ENCODE results near the gene GCH1. TPM values are rescaled to one million over a fixed set of nuclear protein-coding genes. Genes with fewer than 3 reads are reported as not detected.

GCH1 gene
- total RNA-seq (2013), result 53.8 TPM
- polyA plus RNA-seq, result 10 to 100 TPM; 55.3 to 68.6 (median 63.3) TPM
- polyA minus RNA-seq, result 36.6 and 49.6 TPM in 2 replicates
- total RNA-seq, result 229 to 982 (median 405) reads per million in 11 experiments

- whole genome bisulfite sequencing (ENCODE audit: insufficient coverage), result 0% methylated on average over 80 of the region's 83 CpGs
- H3K4me3 ChIP-seq (replicated peaks in 1 of 3; ENCODE audit: low read depth in 2 of 3, low read length in 3 of 3), result peak within 1 kb of the TSS; percentile 91 to 99 (median 95)
- intact Hi-C loops (cut with micrococcal nuclease), result no loop called here
- peak; percentile 64 to 89 (median 78) for DNase-seq
- peaks cover 40% of the 10 kb centered on the region for H4K20me1 ChIP-seq (ENCODE audit: insufficient read depth, low read length)
- Mint-ChIP-seq H3K27me3 (ENCODE audit: low read depth in 3 of 3) (peaks cover 0 to 2% (median 0%) of the 10 kb centered on the region in 3 donors), H3K9me3 (no peaks in the 10 kb centered on the region), H3K4me1 (peaks cover 48% of the 10 kb centered on the region), H3K27ac (peak within 1 kb of the TSS; percentile 90 to 99 (median 96)), H3K36me3 (peaks cover 6 to 7% of the 10 kb centered on the region in 2 donors), H3K4me3 (peak within 1 kb of the TSS; percentile 89 to 90)
- peak within 1 kb of the TSS; percentile 97 for H3K9ac ChIP-seq (ENCODE audit: insufficient read depth, low read length, poor library complexity, severe bottlenecking)
- peaks cover 36 to 42% of the 10 kb centered on the region in 2 donors for H3K4me1 ChIP-seq (ENCODE audit: control insufficient read depth in 1 of 2, insufficient read depth in 2 of 2, low read length in 2 of 2)
- H3K4me2 ChIP-seq (replicated peaks; ENCODE audit: extremely low read depth, low read length, poor library complexity, severe bottlenecking), result peak within 1 kb of the TSS; percentile 78
- H2AFZ ChIP-seq (ENCODE audit: insufficient read depth, low read depth, low read length, poor library complexity, severe bottlenecking), result peak within 1 kb of the TSS; percentile 69
- no peaks in the 10 kb centered on the region for H3K9me3 ChIP-seq (replicated peaks in 1 of 2; ENCODE audit: control insufficient read depth in 1 of 2, insufficient read depth in 1 of 2, low read length in 2 of 2)
- no peaks in the 10 kb centered on the region for H3K27me3 ChIP-seq (ENCODE audit: control insufficient read depth in 2 of 2, insufficient read depth in 2 of 2, low read length in 2 of 2)
- TF ChIP-seq CTCF (IDR thresholded peaks at IDR 0.05), result peak; percentile 50
- peaks cover 0 to 6% of the 10 kb centered on the region in 2 donors for H3K36me3 ChIP-seq (replicated peaks in 1 of 2; ENCODE audit: control insufficient read depth in 1 of 2, insufficient read depth in 2 of 2, low read length in 2 of 2)
- H3K27ac ChIP-seq (ENCODE audit: low read depth in 1 of 2, low read length in 2 of 2), result peak within 1 kb of the TSS; percentile 97 to 99
- H3K79me2 ChIP-seq (ENCODE audit: insufficient read depth, low read length), result peaks cover 41% of the 10 kb centered on the region
These were observed at the start of gene GCH1 for GRCh38 chr14:54902521-54903420. GCH1 (minus strand) TSS chr14:54902826; CDS start chr14:54902663, 163 bp downstream.

- H3K4me3 Mint-ChIP-seq, result no peak overlapping the region
- no peak overlapping the region for H3K4me2 ChIP-seq (replicated peaks; ENCODE audit: extremely low read depth, low read length, poor library complexity, severe bottlenecking)
- H2AFZ ChIP-seq (ENCODE audit: insufficient read depth, low read depth, low read length, poor library complexity, severe bottlenecking), result no peak overlapping the region
- H3K4me3 ChIP-seq (replicated peaks in 1 of 3; ENCODE audit: low read depth in 2 of 3, low read length in 3 of 3), result no peak overlapping the region
- DNase-seq, result no peak
- peaks cover 0 to 3% of the 10 kb centered on the region in 2 donors for H3K36me3 ChIP-seq (replicated peaks in 1 of 2; ENCODE audit: control insufficient read depth in 1 of 2, insufficient read depth in 2 of 2, low read length in 2 of 2)
- no peak for TF ChIP-seq CTCF (IDR thresholded peaks at IDR 0.05)
- H4K20me1 ChIP-seq (ENCODE audit: insufficient read depth, low read length), result no peaks in the 10 kb centered on the region
- peaks cover 6 to 46% of the 10 kb centered on the region in 2 donors for H3K36me3 Mint-ChIP-seq
- peaks cover 0 to 9% of the 10 kb centered on the region in 2 donors for H3K9me3 ChIP-seq (replicated peaks in 1 of 2; ENCODE audit: control insufficient read depth in 1 of 2, insufficient read depth in 1 of 2, low read length in 2 of 2)
- no peaks in the 10 kb centered on the region for H3K27me3 Mint-ChIP-seq (ENCODE audit: low read depth in 3 of 3)
- 88% methylated on average over 1 of the region's 3 CpGs for WGBS (ENCODE audit: insufficient coverage)
- no peak overlapping the region for H3K27ac ChIP-seq (ENCODE audit: low read depth in 1 of 2, low read length in 2 of 2)
- H3K9ac ChIP-seq (ENCODE audit: insufficient read depth, low read length, poor library complexity, severe bottlenecking), result no peak overlapping the region
- intact Hi-C loops (cut with micrococcal nuclease), result no loop called here
- H3K27me3 ChIP-seq (ENCODE audit: control insufficient read depth in 2 of 2, insufficient read depth in 2 of 2, low read length in 2 of 2), result no peaks in the 10 kb centered on the region
- peaks cover 4 to 8% of the 10 kb centered on the region in 2 donors for H3K4me1 ChIP-seq (ENCODE audit: control insufficient read depth in 1 of 2, insufficient read depth in 2 of 2, low read length in 2 of 2)
- H3K27ac Mint-ChIP-seq, result peak overlapping the region in 1 of 7 donors; percentile 76
- H3K4me1 Mint-ChIP-seq, result peaks cover 12% of the 10 kb centered on the region
- H3K9me3 Mint-ChIP-seq, result peaks cover 0 to 11% (median 9%) of the 10 kb centered on the region in 7 donors
- no peaks in the 10 kb centered on the region for H3K79me2 ChIP-seq (ENCODE audit: insufficient read depth, low read length)
These were observed 44.6 kb upstream of the GCH1 start for GRCh38 chr14:54947230-54947629.
